GM19238 (cell line): ENCODE data around the gene CTNNA2.

Source experiments
- DNase-seq: peaks from one replicate; pipeline ENCODE4 v3.0.0; 2011; ENCODE audit warnings: low spot score; ENCODE audit not compliant: insufficient read length

The CTNNA2 gene

GRCh38 chr2:79849241-79849640, 336.4 kb downstream of the CTNNA2 start:
- DNase-seq: no peak

DNA sequence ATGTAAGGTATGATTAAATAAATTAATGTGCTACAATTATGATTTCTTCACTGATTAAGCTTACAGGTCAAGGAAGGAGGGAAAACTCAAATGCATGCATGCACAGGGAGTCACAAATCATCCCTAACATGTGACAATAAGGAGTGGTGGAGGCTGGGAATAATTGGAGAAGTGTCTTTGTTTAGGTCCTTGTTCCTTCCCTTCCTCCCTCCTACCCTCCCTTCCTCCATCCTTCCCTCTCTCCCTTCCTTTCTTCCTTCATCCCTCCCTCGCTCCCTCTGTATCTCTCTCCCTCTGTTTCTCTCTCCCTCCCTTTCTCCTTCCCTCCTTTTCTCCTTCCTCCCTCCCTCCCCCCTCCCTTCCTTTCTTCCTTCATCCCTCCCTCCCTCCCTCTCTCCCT, 337.1 kb downstream of the CTNNA2 start:
- no peak for DNase-seq

- no peak for DNase-seq
These were observed 338.1 kb downstream of the CTNNA2 start for GRCh38 chr2:79850912-79851311.

- no peak for DNase-seq
These were observed 342.6 kb downstream of the CTNNA2 start for GRCh38 chr2:79855264-79856006.

- no peak for DNase-seq
These were observed 345.0 kb downstream of the CTNNA2 start for GRCh38 chr2:79857888-79858287.

GRCh38 chr2:79860228-79861058, 347.6 kb downstream of the CTNNA2 start:
- no peak for DNase-seq

DNA sequence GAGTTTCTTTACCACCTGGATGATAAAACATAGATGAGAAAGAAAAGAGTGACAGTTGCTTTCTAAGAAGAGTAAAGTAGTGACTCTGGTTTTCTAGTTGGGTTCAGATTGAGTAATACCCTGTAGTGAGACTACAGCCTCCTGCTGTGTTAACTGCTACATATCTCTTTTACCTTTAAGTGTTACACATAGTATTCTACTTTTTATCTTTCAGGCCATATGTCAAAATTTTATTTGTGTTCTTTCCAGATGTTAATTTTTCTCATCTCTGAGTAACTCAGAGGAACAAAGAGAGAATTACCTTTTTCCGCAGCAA, 348.2 kb downstream of the CTNNA2 start:
- DNase-seq: no peak

DNA sequence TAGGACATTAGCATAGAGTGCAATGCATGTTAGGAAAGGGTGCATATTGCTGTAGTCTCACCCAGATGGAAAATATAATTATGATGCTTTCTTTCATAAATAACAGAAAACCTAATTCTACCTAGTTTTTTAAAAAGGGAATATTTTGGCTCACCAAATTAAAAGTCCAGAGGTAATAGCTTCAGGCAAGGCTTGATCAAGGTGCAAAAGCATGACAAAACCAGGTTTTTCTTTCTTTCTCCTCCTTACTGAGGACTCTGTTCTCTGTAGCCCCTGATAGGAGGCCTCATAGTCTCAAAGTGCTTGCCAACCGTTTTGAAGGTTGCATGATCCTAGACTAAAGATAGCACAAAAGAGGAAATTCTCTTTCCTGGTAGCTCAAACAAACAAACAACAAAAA, 349.9 kb downstream of the CTNNA2 start:
- DNase-seq: no peak

DNA sequence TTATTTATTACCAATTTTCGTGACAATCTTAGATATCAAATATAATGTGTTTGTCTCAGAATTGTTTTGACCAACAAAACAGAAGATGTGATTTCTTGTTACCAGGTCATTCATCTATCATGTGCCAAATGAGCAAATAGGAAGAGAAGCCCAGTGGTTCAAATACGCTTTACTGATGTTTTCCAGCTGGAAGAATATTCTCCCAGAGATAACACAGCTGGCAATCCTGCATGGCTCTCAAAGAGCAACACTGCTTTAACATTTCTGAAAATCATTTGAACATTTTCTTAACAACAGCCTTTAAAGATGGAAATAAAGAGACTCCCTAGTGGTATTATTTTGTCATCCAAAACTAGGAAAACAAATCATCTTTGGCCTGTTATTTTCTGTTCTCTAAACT, 359.8 kb downstream of the CTNNA2 start:
- DNase-seq: no peak

DNA sequence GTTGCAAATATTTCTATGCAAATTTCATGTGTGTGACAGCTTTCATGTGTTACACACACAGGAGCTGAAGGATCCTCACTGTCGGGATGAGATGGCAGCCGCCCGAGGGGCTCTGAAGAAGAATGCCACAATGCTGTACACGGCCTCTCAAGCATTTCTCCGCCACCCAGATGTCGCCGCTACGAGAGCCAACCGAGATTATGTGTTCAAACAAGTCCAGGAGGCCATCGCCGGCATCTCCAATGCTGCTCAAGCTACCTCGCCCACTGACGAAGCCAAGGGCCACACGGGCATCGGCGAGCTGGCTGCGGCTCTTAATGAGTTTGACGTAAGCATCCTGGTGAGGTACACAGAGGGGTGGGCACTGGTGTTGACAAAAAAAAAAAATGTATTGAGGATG, 361.2 kb downstream of the CTNNA2 start:
- no peak for DNase-seq

DNA sequence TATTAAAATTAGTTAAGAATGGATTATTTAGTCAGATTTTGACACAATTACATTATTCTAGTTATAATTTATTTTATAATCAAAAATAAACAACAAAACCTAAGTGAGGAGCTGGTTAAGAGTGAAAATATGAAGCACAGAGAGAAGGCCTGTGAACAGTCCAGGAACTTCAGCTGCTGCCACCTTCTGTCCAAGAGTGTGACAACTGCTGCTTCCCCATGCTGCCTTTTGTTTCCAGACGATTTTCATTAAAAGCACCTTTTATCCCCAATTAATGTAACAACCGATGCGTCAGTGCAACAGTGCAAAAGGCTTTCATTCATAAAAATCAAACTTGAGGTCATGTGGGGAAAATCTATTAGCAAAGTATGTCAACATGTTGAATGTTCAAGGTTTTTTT, 363.6 kb downstream of the CTNNA2 start:
- DNase-seq: no peak

DNA sequence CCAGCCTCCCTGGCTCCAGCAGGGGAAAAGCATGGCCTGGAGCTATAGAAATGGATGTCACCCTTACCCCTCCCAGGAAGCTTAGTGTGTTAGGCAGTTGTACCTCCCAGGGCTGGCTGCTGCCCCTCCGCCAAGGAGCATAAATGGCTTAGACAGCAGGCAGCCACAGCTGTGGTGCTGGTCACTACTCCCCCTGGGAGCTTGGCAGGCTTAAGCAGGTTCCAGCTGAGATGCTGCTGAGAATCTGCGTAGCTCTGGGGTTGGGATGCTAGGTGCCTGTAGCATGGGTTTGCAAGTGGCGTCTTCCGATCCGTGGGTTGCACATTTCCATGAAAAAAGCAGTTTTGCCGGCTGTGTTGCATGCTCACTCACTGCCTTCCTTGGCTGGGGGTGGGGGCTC, 369.7 kb downstream of the CTNNA2 start:
- DNase-seq: no peak

DNA sequence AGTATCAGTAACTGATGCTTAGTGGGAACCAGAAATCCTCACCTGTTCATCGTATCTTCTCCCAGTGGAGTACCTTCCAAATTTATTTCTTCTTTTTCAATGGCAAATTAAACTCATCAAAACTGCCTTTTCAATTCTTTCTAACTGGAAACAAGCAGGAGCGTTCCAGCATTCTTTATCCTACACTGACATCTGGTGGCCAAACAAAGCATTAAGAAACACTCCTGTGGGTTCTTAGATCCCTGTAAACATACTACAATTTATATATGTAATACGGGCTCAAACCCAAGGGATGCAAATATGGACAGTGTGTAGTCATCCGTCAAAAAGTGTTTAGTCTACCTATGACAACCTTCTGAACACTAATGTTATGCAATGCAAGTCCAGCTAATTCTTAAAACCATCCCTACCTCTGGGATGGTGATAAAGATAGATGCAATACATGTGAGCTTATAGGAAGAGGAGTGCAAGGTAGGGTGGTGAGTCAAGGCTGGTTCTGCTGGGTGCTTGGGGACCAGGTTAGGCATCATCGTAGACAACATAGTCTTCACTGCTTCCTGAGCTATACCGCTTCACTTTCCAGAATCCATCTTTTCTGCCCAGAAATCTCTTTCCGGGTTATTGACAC, 375.0 kb downstream of the CTNNA2 start:
- DNase-seq: no peak

DNA sequence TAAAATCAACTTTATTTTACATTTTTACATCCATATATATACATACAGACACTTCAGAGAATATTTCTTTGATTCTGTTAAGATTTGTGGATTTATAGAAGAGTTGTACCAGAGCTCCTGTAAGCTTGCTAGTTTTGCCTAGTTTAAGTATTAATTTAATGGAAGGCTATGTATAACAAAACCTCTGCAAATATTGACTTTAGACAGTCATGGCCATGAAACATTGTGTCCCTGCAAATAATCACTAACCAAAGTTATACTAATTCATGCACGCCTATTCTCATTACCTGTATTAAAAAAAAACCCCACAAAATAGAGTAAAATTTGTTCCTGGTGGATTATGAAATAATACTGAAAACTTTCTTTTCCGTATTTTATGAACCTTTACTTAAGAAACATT, 379.3 kb downstream of the CTNNA2 start:
- no peak for DNase-seq

DNA sequence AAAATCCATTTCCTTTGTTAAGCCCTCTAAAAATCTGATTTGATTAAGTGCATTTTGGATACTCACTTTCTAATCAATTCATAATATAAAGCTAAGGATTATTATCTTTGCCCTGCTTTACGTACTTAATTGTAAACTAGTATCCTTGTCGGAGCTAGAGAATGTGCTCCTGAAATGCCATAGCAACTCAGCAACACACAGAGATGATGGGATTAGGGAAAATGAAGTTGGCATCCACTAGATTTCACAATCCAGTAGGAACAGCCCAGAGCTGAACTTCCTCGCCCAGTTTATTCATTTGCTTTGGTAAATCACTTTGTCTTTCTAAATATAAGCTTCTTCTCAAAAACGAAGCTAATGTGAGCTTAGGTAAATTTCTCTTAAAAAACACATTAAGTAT, 386.3 kb downstream of the CTNNA2 start:
- DNase-seq: no peak

DNA sequence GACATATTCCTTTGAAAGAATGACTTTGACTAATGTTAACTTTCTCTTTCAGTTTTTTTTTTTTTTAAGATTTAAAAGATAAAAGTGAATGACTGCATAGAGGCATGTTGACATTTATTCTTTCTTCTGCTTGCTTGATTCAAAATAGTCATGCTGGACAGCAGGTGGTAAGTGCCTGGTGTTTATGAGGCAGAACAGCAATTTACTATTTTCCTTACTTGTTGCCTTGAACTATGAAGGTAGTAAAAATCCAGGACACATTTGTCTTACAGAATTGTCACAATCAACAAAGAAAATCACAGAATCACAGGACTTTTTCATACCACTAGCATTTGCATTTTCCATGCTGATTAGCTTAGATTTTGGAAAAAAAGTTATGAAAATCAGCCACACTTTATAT, 388.3 kb downstream of the CTNNA2 start:
- no peak for DNase-seq

DNA sequence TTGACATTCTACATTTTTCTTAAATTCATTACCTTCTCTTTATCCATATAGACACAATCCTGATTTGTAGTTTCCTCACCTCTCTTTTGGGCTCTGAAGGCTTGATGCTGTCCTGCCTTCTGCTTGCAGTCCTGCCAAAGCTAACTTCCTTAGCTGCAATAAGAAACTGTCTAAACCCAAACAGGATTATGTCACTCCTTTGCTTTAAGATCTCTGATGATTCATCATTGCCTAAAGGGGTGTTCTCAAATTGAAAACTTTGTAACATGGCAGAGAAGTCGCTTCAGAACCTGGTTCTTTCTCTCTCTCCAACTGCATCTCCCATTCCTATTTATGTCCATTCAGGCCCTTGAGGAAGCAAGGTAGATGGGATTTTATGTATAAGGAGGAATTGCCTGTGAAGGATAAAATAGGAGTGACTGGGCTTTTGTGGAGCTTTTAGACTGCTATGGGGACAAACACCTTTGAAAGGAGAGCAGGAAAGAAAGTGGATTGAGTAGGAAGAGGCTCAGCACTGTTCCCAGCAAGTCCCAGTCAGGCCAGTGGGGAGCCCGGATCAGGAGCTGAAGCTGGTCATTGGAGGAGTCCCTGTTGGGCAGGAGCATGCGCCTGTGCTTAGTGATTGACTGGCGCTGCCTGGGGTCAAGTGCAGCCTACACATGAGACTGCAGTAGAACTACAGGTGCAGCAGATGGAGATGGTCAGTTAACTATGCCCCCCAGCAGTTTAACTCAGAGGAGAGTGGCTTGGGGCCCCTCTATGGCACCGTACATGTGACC, 390.6 kb downstream of the CTNNA2 start:
- no peak for DNase-seq

GRCh38 chr2:79906139-79906890, 393.5 kb downstream of the CTNNA2 start:
- no peak for DNase-seq

DNA sequence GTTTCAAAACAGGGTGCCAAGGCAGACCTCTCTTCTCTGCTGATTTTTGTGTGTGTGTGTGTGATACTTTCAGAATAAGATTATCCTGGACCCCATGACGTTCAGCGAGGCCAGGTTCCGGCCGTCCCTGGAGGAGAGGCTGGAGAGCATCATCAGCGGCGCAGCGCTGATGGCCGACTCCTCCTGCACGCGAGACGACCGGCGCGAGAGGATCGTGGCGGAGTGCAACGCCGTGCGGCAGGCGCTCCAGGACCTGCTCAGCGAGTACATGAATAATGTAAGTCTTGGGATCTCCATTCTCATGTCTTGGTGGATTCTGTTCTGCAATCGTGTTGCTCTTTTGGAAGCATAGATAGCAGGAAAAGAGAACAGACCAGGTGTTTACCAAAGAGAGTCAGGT, 396.7 kb downstream of the CTNNA2 start:
- DNase-seq: no peak

DNA sequence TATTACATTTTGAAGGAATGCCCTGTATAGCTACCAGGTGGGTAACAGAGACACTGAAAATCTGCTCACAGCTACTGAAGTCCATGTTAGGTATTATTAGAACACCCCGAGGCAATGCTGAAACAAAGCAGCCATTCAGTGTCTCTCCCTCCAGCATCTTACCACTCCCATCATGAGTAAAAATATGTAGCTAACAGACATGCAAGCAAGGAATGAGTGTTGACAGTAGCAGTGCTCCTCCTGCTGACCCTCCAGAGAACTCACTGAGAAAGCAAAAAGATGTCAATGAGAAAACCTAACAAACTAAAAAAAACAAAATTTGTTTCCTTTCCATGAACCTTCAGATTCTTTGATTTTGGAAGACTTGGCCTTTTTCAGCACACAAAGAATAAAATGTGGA, 397.8 kb downstream of the CTNNA2 start:
- DNase-seq: no peak

- no peak for DNase-seq
These were observed 402.6 kb downstream of the CTNNA2 start for GRCh38 chr2:79915455-79915854.
